ENCODE results near the gene RAB6A. TPM values are rescaled to one million over a fixed set of nuclear protein-coding genes. Genes with fewer than 3 reads are reported as not detected.

Gene RAB6A
- total and polyA plus RNA-seq, 2 of the 8 experiments (the other 6 are each of a cell fraction or from before 2014, with no cell fraction given): 24.4 to 88.6 TPM

DNA sequence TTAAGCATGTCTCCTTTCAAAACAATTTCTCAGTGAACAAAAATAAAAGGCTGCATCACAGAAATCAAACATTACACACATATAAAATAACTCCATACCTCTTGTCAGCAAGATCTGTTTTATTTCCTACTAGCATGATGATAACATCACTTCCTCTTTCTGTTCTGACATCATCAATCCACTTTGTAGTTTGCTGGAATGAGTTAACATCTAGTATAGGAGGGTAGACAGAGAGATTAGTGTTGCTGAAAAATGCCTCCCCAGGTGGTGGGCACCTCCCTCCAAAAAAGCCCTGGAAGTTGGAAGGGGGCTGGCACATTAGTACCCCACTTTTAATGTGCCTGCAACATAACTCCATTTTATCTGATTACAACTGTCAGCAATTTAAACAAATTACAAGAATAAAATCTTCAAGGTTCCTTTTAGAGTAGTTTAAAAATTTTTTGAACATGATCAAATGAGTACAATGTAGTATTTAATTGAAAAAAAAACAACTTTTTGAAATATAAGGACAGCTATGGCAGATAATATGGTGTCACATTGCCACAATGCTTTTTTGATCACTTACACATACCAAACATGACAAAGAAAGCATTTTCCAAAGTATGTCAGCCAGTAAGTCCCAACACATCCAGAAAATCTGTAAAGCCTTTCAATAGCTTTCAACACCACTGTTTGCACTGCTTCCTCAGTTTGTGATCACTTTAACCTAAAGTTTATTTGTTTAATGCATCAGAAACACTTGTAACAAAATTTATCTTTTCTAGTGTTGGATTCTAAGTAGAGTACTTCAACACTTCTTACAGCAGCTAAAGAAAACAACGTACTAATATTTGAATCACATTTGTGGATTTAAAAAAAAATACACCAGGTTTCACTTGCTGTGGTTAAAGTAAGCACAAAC lies 44.5 kb downstream of the RAB6A start (continued):
- TF ChIP-seq, protein P1, sequence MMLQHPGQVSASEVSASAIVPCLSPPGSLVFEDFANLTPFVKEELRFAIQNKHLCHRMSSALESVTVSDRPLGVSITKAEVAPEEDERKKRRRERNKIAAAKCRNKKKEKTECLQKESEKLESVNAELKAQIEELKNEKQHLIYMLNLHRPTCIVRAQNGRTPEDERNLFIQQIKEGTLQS (IDR thresholded peaks at IDR 0.05; ENCODE audit: insufficient read depth, low read depth, low read length): no peak
- TF ChIP-seq SP1 (IDR thresholded peaks at IDR 0.05; ENCODE audit: low read depth, low read length): no peak
- no peak for TF ChIP-seq NRF1 (IDR thresholded peaks at IDR 0.05; ENCODE audit: low read depth, low read length)
- no peak for TF ChIP-seq ZNF274 (IDR thresholded peaks at IDR 0.05; ENCODE audit: borderline replicate concordance, extremely low read depth, low read length)
- no peak for TF ChIP-seq POLR2A (IDR thresholded peaks at IDR 0.05; ENCODE audit: control extremely low read depth in 1 of 2, low read depth in 2 of 2, low read length in 2 of 2)
- no peak for TF ChIP-seq JUN (IDR thresholded peaks at IDR 0.05; ENCODE audit: low read depth, low read length)
- TF ChIP-seq TAF1 (IDR thresholded peaks at IDR 0.05; ENCODE audit: low read depth, low read length): no peak
- no peak for TF ChIP-seq SP2 (IDR thresholded peaks at IDR 0.05; ENCODE audit: low read length)
- TF ChIP-seq CREB1 (IDR thresholded peaks at IDR 0.05): no peak

Measured in H1 (cell line).